Measurements from ENCODE around the gene APOBEC2. TPM values are rescaled to one million over a fixed set of nuclear protein-coding genes. Genes with fewer than 3 reads are reported as not detected.
A peak's percentile ranks its signal among the peaks of the same experiment; 100 is the strongest.

APOBEC2 gene
- total RNA-seq, 1 donor from 2014 or later: not detected

DNA sequence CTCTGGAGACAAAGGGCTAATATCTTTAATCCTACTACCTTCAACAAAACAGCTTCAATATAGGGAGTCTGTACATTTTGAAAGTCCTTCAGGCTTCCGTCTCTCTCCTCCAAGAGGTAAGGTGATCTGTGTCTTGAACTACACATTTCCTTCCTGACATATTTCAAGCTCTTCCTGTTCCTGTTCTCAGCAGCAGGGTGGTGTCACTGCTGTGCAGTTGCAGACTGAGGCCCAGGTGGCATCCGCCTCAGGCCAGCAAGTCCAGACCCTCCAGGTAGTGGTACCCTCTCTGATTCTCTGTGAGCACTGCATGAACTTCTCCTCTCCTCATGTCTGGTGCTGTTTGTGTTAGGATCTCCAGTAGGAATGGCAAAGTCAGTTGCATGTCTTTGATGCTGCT is 27.6 kb downstream of the APOBEC2 start:
- TF ChIP-seq CTCF (IDR thresholded peaks at IDR 0.05): no peak
- no peak overlapping the region for H3K4me3 ChIP-seq
- H3K36me3 ChIP-seq: peaks cover 60% of the 10 kb centered on the region
- no peak overlapping the region for H3K27ac ChIP-seq
- no peaks in the 10 kb centered on the region for H3K9me3 ChIP-seq
- peak; percentile 13 for ATAC-seq
- no peak for DNase-seq
- intact Hi-C loops (cut with DNase I): no loop called here
- no peaks in the 10 kb centered on the region for H3K27me3 ChIP-seq
- H3K4me1 ChIP-seq: peaks cover 13% of the 10 kb centered on the region

- no peak for TF ChIP-seq CTCF (IDR thresholded peaks at IDR 0.05)
- Histone ChIP-seq H3K9me3 (no peaks in the 10 kb centered on the region), H3K27me3 (no peaks in the 10 kb centered on the region), H3K4me1 (no peaks in the 10 kb centered on the region), H3K36me3 (peaks cover 84% of the 10 kb centered on the region), H3K4me3 (no peak overlapping the region), H3K27ac (no peak overlapping the region)
- intact Hi-C loops (cut with DNase I): no loop called here
- ATAC-seq: no peak
- DNase-seq: no peak
Observed at GRCh38 chr6:41083072-41083471, 30.1 kb downstream of the APOBEC2 start.

GRCh38 chr6:41085182-41085581 is 32.2 kb downstream of the APOBEC2 start:
- no peak overlapping the region for H3K4me3 ChIP-seq
- intact Hi-C loops (cut with DNase I): no loop called here
- ATAC-seq: no peak
- no peak for DNase-seq
- no peak for TF ChIP-seq CTCF (IDR thresholded peaks at IDR 0.05)
- no peaks in the 10 kb centered on the region for H3K9me3 ChIP-seq
- no peak overlapping the region for H3K27ac ChIP-seq
- no peaks in the 10 kb centered on the region for H3K27me3 ChIP-seq
- H3K4me1 ChIP-seq: no peaks in the 10 kb centered on the region
- H3K36me3 ChIP-seq: peaks cover 88% of the 10 kb centered on the region

DNA sequence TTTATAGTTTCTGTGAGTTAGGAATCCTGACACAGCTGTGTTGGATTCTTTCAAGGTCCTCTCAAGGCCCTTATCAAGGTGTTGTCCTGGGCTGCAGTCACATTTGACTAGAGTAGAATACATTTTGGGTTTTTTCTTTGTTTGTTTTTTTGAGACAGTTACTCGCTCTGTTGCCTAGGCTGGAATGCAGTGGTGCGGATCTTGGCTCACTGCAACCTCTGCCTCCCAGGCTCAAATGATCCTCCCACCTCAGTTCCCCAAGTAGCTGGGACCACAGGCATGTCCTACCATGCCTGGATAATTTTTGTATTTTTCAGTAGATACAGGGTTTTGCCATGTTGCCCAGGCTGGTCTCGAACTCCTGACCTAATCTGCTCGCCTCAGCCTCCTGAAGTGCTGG is 35.4 kb downstream of the APOBEC2 start:
- no peak overlapping the region for H3K27ac ChIP-seq
- no peak for DNase-seq
- no peak overlapping the region for H3K4me3 ChIP-seq
- H3K27me3 ChIP-seq: no peaks in the 10 kb centered on the region
- H3K9me3 ChIP-seq: no peaks in the 10 kb centered on the region
- TF ChIP-seq CTCF (IDR thresholded peaks at IDR 0.05): no peak
- no peaks in the 10 kb centered on the region for H3K4me1 ChIP-seq
- H3K36me3 ChIP-seq: peaks cover 95% of the 10 kb centered on the region
- intact Hi-C loops (cut with DNase I): no loop called here
- no peak for ATAC-seq

DNA sequence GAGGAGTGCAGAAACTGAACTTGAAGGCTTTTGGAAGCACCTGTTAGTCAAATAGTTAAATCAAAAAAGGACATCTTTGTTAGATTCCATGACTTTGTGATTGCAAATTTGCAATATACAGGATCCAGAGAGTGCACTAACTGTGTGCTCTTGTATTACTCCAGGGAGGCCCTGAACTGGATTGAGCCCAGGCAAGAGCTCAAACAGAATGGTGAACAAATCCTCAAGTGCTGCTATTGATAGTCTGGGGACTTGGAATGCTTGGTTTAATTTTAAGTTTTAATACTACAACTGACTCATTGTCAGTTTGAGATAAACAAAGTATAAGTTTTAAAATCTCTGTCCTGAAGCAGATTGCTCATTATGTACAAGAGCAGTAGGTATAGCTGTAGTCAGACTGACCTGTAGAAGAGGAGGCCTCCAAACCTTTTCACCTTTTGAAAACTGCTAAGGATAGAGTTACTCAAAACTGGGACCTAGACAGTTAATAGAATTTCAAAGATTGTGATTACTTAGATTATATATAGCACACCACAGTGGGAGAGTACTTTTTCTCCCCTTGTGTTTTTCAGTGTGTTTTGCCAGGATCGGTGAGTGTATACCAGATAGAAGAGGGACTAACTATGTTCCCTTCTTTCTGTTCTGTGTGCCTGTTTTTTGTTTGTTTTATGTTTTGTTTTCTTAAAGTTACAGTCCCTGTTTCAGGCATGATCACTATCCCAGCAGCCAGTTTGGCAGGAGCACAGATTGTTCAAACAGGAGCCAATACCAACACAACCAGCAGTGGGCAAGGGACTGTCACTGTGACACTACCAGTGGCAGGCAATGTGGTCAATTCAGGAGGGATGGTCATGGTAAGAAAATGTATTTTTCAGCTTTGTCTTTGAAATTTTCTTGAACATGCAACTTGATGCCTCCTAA is 38.1 kb downstream of the APOBEC2 start:
- no peak for ATAC-seq
- no peaks in the 10 kb centered on the region for H3K27me3 ChIP-seq
- no peaks in the 10 kb centered on the region for H3K9me3 ChIP-seq
- no peak for TF ChIP-seq CTCF (IDR thresholded peaks at IDR 0.05)
- H3K36me3 ChIP-seq: peaks cover 96% of the 10 kb centered on the region
- no peak for DNase-seq
- no peaks in the 10 kb centered on the region for H3K4me1 ChIP-seq
- no peak overlapping the region for H3K4me3 ChIP-seq
- intact Hi-C loops (cut with DNase I): no loop called here
- no peak overlapping the region for H3K27ac ChIP-seq

Data from upper lobe of right lung (tissue), 1 donor.